Stimulated activated CD8-positive, alpha-beta memory T cell treated with anti-CD3 and anti-CD28 coated beads, Interleukin-4, amount 100 ng/mL, for 24 hours (primary cell): Measurements from ENCODE around the gene THBS3.
"Not testable (repeated sequence)": the region's sequence is repeated elsewhere in the genome, so short reads cannot be mapped to it uniquely, and the experiment has no call there.

ENCODE experiments used
- DNase-seq: peaks from one replicate; pipeline ENCODE4 v3.0.0-alpha.2; 2020; ENCODE audit warnings: low read depth

Gene THBS3

DNA sequence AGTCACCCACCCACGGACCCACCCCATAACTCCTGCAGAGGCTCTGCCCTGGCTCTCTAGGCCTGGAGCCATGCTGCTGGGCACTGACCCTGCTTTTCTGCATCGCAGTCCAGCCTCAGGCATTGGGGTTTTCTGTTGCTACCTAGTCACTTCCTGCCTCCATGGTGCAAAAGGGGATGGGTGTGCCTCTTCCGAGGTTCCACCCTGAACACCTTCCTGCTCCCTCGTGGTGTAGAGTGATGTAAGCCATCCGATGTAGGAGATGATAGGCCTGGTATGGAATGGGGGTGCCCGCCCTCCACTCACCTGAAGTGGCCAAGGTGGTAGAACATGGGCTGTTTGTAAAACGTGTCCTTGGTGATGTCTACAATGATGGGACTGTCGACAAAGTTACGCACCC lies 27.7 kb upstream of the THBS3 start:
- not testable (repeated sequence) for DNase-seq

DNA sequence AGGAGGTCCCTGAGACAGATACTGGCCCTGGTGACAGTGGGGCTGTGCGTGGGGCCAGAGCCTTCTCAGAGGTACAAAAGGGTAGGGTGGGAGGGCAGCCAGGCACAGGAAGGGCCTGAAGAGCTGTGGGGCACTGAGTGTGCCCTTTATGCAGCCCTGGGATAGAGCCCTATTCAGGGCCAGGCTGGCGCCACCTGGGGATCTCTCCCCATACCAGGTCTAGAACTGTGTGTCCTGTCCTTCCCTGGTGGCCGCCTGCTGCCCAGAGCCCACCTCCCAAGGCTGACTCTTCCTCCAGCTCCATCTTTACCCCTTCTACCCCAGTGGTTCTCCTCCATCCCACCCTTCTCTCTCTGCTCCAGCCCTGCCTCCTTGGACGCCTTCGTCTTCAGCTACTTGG lies 25.8 kb upstream of the THBS3 start:
- not testable (repeated sequence) for DNase-seq

DNA sequence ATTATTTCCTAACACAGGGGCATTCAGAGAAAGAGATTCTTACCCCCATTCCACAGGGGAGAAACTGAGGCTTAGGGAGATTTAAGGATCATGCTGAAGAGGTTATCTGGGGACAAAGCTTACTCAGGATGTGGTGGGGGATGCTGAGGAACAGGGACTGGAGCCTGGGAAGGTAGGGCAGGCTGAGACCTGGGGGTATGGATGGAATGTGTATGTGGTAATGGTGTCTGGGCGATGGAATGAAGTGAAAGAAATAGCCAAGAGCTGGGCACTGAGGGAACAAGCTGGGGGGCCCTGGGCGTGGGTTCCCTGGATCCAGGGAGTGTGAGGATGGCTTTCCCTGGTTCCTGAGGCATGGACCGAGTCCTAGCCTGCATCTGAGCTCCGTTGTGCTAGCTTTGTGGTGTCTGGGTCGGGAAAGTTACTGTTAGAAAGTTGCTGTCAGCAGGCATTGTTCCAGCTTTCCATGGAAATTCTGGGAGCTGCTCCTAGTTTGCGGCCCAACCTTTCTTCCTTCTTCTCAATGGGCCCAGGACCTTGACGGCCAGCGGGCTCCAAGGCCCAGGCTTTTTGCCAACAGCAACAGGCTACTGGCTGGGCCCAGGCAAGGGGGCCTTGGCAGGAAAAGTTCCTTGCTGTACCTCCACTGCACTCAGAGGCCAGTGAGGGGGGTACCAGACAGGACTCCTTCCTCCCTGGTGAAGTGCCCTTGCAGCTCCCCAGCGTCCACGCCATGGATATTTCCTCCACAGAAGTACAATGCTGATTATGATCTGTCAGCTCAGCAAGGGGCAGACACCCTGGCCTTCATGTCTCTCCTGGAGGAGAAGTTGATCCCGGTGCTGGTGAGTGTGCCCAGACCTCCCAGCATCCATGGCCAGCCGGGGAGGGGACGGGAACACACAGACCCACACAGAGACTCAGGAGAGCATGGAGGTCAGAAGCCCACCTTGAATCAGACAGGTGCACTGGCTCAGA lies 24.6 kb upstream of the THBS3 start:
- DNase-seq = not testable (repeated sequence)

DNA sequence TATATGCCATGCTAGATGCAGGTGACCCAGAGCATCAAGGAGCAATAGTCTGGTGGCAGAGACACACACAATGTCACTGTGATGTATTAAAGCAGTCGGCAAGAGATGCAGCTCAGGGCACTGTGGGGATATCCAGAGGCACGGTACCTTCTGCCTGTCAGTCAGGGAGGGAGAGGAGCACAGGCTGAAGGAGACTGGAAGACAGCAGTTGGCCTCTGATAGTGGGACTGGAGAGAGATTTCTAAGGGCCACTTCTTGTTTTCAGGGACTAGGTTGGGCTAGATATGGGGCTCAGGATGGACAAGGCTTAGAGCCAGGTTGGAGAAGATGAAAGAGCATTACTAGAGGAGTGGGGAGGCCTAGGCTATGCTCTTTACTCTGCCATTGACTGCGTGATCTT lies 23.6 kb upstream of the THBS3 start:
- not testable (repeated sequence) for DNase-seq

DNA sequence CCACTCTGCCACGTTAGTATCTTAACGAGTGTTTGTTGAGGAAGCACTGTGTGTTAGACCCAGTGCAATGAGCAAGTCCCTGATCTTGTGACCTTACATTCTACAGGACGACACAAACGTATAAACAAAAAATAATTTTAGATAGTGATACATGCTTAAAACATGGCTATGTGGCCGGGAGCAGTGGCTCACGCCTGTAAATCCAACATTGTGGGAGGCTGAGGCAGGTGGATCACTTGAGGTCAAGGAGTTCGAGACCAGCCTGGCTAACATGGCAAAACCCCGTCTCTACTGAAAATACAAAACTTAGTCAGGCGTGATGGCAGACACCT lies 20.4 kb upstream of the THBS3 start:
- DNase-seq = no peak

DNA sequence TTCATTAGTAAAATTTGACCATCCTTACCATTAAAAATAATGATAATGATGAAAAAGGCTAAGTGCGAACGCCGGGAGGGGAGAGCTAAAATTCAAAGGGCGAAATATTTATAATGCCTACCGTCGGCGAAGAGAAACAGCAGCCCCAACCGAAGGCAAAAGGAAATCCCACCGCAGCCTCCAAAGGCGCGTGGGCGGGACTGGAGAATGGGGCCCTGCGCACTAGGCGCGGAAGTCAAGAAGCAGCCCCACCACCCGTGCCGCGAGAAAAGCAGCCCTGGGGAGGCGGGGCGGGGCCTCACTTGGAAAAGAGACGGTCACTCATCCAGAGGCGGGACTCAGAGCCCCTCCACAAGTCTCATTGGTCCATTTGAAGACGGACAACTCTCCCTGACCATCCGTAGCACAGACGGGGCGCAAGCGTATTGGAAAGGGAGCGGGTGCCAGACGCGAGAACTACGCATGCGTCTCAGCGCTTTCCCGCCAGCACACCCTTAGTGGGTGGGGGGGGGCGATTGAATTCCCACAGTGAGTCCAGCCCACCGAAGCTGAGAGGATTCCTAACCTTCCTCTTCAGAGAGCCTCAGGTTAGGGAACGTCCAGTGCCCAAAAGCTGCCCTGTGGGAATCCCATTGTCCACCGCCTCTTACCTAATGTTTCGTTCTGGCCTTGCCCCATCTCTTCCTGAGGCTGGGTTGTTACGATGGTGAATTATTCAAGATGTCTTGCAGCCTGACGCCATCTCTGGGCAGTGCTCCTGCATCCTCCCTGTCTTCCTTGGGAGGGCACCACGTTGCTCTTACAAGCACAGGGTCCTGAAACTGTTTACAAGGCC lies 19.8 kb upstream of the THBS3 start:
- peak; percentile 100 for DNase-seq

DNA sequence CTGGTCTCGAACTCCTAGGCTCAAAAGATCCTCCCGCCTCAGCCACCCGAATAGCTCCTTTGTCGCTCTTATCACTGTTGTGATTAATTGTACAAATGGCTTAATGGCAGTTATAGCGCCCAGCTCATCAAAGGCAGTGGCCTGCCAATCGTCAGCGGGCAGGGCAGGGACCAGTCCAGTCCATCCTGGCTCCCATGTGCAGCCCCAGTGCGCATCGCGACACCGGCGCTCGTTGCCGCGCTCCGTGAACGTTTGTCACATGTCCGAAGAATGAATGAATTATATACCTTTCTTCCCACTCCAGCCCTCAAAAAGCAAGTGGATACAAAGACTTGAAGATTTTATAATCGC lies 19.2 kb upstream of the THBS3 start:
- peak; percentile 51 for DNase-seq

DNA sequence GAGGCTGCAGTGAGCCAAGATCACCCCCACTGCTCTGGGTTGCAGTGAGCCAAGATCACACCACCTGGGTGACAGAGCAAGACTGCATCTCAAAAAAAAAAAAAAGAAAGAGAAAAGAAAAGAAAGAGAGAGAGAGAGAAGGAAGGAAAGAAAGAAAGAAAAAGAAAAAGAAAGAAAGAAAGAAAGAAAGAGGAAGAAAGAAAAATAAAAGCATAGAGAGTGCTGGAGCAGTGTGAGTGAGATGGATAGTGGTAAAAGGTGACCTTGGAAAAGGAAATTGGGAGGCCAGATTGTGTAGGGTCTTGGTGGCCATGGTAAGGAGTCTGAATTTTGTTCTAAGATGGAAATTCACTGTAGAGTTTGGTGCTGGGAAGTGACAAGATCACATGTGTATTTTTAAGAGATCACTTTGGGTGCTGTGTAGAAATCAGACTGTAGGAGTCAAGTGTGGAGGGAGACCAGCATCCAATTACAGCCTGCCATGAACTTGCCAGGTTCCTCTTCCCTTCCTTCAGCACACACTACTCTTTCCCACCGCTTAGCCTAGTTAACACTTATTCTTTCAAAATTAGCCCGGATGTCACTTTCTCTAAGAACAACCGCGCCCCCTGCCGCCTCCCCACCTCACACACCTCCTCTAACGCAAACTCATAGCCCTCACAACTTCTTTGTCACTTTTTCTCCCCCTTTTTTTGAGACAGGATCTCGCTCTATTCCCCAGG lies 18.7 kb upstream of the THBS3 start:
- peak; percentile 86 for DNase-seq

DNA sequence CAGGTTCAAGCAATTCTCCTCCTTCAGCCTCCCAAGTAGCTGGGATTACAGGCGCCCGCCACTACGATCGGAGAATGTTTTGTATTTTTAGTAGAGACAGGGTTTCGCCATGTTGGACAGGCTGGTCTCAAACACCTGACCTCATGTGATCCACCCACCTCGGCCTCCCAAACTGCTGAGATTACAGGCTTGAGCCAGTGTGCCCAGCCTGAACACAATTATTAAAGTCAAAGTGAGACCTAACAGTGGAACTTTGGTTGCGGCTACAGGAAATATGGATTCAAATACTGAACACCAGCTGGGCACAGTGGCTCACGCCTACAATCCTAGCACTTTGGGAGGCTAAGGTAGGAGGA lies 17.7 kb upstream of the THBS3 start:
- DNase-seq = not testable (repeated sequence)

DNA sequence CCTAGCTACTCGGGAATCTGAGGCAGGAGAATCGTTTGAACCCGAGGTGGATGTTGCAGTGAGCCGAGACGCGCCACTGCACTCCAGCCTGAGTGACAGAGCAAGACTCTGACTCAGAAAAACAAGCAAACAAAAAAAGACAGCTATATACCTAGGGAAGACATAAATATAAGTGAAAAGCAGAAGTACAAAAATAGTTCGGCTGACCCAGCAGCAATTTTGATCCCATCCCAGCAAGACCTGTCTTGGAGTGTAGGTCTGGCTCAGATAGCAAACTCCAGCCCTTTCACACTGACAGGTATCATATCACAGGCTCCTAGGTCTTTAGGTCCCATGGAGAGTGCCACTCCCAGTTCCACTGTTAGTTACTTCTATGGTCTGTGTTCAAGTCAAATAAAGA lies 15.3 kb upstream of the THBS3 start:
- DNase-seq = no peak

DNA sequence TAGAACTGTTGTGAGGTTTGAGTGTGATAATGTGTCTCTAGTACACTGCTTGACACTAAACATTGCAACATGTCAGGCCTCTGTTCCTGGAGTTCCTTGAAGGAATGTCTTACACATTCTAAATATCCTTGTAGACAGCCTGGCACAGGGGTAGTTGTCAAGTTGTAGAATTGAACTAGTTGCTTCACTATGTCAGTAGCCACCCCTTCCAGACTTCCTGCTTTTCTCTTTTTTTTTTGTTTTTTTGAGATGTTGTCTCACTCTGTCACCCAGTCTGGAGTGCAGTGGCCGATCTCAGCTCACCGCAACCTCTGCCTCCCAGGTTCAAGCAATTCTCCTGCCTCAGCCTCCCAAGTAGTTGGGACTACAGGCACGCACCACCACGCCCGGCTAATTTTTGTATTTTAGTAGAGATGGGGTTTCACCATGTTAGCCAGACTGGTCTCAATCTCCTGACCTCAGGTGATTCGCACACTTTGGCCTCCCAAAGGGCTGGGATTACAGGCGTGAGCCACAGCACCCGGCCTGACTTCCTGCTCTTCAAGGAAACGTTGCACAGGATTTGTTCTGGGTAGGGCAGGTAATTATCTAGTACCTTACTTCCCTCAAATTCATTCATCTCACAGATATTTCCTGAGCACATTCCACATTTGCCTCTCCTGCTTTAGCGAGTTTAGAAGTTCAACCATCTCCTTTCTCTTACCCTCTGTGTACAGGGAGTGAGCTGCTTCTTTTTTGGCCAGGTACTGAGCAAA lies 12.7 kb upstream of the THBS3 start:
- not testable (repeated sequence) for DNase-seq

DNA sequence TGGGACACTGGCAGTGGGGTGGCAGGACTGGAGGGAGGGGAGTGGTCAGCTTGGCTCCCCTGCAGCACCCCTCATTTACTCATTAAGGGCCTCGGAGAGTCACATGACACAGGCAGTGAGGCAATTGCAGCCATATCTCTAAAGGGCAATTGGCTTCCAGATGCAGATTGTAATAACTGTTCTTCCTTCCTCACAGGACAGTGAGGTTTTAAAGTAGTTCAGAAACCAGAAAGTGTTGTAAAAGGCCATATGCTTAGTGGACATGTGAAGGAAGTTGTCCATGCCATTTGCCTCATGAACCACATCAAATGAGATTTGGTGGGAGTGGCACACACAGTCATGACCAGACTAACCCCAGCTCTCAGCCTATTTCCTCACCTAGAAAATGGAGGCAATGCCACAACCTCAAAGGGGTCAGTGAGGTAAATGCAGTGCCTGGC lies 11.9 kb upstream of the THBS3 start:
- DNase-seq = no peak

DNA sequence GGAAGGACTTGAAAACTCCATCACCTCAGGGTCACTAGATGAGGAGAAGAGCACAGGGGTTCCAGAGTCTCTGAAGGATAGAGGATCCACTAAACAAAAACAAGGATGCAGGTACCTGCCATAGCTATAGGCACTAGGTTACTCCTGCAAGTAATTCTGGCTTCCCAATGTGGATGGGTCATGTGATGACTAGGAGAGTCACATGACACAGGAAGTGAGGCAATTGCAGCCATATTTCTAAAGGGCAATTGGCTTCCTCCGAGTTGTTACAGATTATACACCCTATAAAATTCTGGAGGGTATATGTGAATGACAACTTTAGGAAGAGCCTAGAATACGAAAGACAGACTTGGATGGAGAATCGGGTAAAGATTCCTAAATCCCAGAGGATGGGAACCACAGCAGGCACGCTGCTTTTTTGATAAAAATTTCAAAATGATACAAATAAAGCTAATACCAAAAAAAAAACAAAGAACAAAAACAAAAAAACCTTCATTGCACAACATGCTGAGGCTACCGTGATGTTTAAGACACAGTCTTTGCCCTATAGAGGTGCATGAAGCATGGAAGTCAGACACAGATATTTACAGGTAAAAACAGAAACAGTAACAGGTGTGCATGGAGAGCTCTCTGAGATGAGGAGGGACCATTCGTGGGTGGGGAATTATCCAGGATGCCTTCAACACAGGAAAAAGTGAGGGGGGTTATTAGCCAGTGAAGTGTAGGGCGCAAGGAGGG lies 11.3 kb upstream of the THBS3 start:
- no peak for DNase-seq

DNA sequence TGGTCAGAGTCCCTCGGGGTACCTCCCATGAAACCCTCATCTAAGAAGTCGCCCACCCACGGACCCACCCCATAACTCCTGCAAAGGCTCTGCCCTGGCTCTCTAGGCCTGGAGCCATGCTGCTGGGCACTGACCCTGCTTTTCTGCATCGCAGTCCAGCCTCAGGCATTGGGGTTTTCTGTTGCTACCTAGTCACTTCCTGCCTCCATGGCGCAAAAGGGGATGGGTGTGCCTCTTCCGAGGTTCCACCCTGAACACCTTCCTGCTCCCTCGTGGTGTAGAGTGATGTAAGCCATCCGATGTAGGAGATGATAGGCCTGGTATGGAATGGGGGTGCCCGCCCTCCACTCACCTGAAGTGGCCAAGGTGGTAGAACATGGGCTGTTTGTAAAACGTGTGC lies 7.0 kb upstream of the THBS3 start:
- DNase-seq = not testable (repeated sequence)

DNA sequence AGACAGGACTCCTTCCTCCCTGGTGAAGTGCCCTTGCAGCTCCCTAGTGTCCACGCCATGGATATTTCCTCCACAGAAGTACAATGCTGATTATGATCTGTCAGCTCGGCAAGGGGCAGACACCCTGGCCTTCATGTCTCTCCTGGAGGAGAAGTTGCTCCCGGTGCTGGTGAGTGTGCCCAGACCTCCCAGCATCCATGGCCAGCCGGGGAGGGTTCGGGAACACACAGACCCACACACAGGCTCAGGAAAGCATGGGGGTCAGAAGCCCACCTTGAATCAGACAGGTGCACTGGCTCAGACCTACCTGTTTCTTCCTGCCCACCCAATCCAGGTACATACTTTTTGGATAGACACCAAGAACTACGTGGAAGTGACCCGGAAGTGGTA lies 4.3 kb upstream of the THBS3 start:
- not testable (repeated sequence) for DNase-seq

DNA sequence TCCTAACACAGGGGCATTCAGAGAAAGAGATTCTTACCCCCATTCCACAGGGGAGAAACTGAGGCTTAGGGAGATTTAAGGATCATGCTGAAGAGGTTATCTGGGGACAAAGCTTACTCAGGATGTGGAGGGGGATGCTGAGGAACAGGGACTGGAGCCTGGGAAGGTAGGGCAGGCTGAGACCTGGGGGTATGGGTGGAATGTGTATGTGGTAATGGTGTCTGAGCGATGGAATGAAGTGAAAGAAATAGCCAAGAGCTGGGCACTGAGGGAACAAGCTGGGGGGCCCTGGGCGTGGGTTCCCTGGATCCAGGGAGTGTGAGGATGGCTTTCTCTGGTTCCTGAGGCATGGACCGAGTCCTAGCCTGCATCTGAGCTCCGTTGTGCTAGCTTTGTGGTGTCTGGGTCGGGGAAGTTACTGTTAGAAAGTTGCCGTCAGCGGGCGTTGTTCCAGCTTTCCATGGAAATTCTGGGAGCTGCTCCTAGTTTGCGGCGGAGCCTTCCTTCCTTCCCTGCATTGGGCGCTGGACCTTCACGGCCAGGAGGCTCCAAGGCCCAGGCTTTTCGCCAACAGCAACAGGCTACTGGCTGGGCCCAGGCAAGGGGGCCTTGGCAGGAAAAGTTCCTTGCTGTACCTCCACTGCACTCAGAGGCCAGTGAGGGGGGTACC lies 3.8 kb upstream of the THBS3 start:
- DNase-seq = not testable (repeated sequence)

DNA sequence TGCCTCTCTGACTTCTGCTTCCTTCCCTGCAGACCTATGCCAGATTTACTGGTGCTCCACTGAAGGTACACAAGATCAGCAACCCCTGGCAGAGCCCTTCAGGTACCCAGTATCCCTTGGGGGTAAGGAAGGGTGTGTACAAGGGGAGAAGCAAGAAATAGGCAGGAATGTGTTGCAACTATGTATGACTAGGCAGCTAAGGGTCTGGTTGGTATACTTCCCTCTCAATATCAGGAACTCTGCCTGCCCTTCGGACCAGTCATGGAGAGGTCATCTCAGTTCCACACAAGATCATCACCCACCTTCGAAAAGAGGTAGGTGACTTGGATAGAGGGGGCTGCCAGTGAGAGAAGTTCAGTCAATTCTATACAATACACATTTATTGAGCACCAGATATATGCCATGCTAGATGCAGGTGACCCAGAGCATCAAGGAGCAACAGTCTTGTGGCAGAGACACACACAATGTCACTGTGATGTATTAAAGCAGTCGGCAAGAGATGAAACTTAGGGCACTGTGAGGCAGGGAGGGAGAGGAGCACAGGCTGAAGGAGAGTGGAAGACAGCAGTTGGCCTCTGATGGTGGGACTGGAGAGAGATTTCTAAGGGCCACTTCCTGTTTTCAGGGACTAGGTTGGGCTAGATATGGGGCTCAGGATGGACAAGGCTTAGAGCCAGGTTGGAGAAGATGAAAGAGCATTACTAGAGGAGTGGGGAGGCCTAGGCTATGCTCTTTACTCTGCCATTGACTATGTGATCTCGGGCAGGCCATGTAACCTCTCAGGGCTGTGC lies 2.8 kb upstream of the THBS3 start:
- no peak for DNase-seq

DNA sequence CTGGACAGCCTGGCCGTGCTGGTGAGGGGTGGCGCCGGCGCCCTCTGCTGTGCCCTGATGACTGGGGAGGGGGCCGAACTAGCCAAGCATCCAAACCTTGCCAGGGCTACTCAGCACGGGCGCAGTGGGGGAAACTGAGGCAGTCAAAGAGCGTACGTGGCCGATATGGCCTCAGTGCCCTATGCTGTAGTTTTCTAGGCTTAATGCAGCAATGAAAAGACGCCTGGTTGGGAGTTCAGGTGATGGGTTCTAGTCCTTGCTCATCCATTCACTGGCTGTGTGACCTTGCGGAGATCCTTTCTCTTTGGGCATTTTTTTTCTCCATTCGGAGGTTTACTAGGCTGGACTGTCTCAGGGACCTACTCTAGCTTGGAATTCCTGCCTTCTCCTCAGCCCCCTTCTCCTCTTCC lies 1.6 kb upstream of the THBS3 start:
- DNase-seq = no peak

DNA sequence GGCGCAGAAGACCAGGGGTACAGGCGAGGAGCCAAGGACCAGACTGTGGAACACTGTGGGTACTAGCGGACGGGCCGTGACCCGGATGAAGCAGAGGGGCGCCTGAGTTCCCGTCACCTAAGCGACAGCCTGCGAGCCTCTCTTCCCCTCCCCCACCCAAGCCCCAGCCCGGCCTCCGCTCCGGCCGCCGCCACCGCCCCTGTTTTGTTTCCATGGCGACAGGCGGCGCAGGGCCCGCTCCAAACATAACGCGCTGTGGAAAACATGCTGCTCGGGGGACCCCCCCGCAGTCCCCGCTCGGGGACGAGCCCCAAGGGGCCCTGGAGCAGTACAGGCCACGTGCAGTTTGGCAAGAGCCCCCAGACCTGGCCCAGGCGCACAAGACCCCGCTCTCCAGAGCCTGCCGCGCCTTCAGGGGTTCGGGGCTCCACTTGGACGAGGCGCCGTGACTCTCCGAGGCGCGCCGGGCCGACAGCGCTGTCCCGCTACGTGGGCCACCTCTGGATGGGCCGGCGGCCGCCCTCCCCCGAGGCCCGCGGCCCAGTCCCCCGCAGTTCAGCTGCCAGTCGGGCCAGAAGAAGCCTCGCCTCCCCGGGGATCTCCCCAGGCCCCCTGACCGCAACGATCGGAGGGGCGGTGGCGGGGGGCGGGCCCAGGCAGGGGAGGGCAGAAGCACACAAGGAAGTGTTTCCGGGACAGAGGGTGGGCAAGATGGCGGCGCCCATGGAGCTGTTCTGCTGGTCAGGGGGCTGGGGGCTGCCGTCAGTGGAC lies 1.0 kb upstream of the THBS3 start, which contains the start of gene MTX1:
MTX1 (plus strand) TSS at position 155 of the 771 bp plus-strand sequence; CDS start at position 265, 110 bp downstream.
- peak; percentile 85 for DNase-seq
